Measurements from ENCODE around the gene MYLK2.
A peak's percentile ranks its signal among the peaks of the same experiment; 100 is the strongest.

MYLK2 gene

GRCh38 chr20:31821427-31821826 is 2.3 kb downstream of the MYLK2 start:
- Histone ChIP-seq H3K4me2 (ENCODE audit: low read length) (no peak overlapping the region), H3K27me3 (ENCODE audit: control insufficient read depth, insufficient read depth, low read length) (no peaks in the 10 kb centered on the region), H3K27ac (no peak overlapping the region), H3K79me2 (no peaks in the 10 kb centered on the region), H3K9ac (no peak overlapping the region), H3K9me3 (ENCODE audit: control insufficient read depth, low read length) (no peaks in the 10 kb centered on the region), H3K4me1 (peaks cover 4% of the 10 kb centered on the region), H3K4me3 (ENCODE audit: low read depth, low read length) (no peak overlapping the region), H3K36me3 (ENCODE audit: control insufficient read depth, insufficient read depth, low read length) (no peaks in the 10 kb centered on the region), H2AFZ (no peak overlapping the region)
- no peak for TF ChIP-seq CTCF (IDR thresholded peaks at IDR 0.05)

- Histone ChIP-seq H3K27ac (no peak overlapping the region), H3K79me2 (no peaks in the 10 kb centered on the region), H3K4me2 (ENCODE audit: low read length) (peak overlapping the region; percentile 30), H3K27me3 (ENCODE audit: control insufficient read depth, insufficient read depth, low read length) (no peaks in the 10 kb centered on the region), H2AFZ (peak overlapping the region; percentile 65), H3K9ac (no peak overlapping the region), H3K4me1 (peaks cover 4% of the 10 kb centered on the region), H3K9me3 (ENCODE audit: control insufficient read depth, low read length) (no peaks in the 10 kb centered on the region), H3K36me3 (ENCODE audit: control insufficient read depth, insufficient read depth, low read length) (no peaks in the 10 kb centered on the region), H3K4me3 (ENCODE audit: low read depth, low read length) (no peak overlapping the region)
- peak; percentile 99 for TF ChIP-seq CTCF (IDR thresholded peaks at IDR 0.05)
Measured at GRCh38 chr20:31822421-31823330, 3.5 kb downstream of the MYLK2 start.

GRCh38 chr20:31823360-31824124 is 4.4 kb downstream of the MYLK2 start:
- H3K4me3 ChIP-seq (ENCODE audit: low read depth, low read length), result no peak overlapping the region
- H3K9ac ChIP-seq, result no peak overlapping the region
- no peak overlapping the region for H2AFZ ChIP-seq
- H3K79me2 ChIP-seq, result no peaks in the 10 kb centered on the region
- no peak overlapping the region for H3K4me2 ChIP-seq (ENCODE audit: low read length)
- no peak overlapping the region for H3K27ac ChIP-seq
- peaks cover 4% of the 10 kb centered on the region for H3K4me1 ChIP-seq
- TF ChIP-seq CTCF (IDR thresholded peaks at IDR 0.05), result no peak
- no peaks in the 10 kb centered on the region for H3K9me3 ChIP-seq (ENCODE audit: control insufficient read depth, low read length)
- no peaks in the 10 kb centered on the region for H3K36me3 ChIP-seq (ENCODE audit: control insufficient read depth, insufficient read depth, low read length)
- H3K27me3 ChIP-seq (ENCODE audit: control insufficient read depth, insufficient read depth, low read length), result no peaks in the 10 kb centered on the region

- no peak overlapping the region for H3K4me3 ChIP-seq (ENCODE audit: low read depth, low read length)
- H3K4me2 ChIP-seq (ENCODE audit: low read length), result no peak overlapping the region
- H3K79me2 ChIP-seq, result no peaks in the 10 kb centered on the region
- no peak overlapping the region for H3K9ac ChIP-seq
- peaks cover 4% of the 10 kb centered on the region for H3K4me1 ChIP-seq
- H3K9me3 ChIP-seq (ENCODE audit: control insufficient read depth, low read length), result no peaks in the 10 kb centered on the region
- no peak overlapping the region for H3K27ac ChIP-seq
- H2AFZ ChIP-seq, result no peak overlapping the region
- no peaks in the 10 kb centered on the region for H3K27me3 ChIP-seq (ENCODE audit: control insufficient read depth, insufficient read depth, low read length)
- H3K36me3 ChIP-seq (ENCODE audit: control insufficient read depth, insufficient read depth, low read length), result no peaks in the 10 kb centered on the region
- TF ChIP-seq CTCF (IDR thresholded peaks at IDR 0.05), result no peak
Measured at GRCh38 chr20:31824125-31824485, 4.9 kb downstream of the MYLK2 start.
